SK-N-SH treated with all-trans-retinoic acid at 6 μM for 48 hours (cell line): ENCODE results near the gene CNTFR.

Source experiments
- ARNTL ChIP-seq: fragments of 450-650 bp; formaldehyde crosslinking; IDR thresholded peaks from 2 replicates; pipeline ENCODE4 v1.5.0; 2020; ENCODE audit warnings: low read depth, mild to moderate bottlenecking, moderate library complexity, borderline replicate concordance
- CREB5 ChIP-seq: fragments of 250-450 bp; sonication (Bioruptor Pico); IDR thresholded peaks from 2 replicates; pipeline ENCODE4 v1.5.1; 2020; ENCODE audit warnings: low read depth, mild to moderate bottlenecking, moderate library complexity
- OSR1 ChIP-seq: fragments of 250-450 bp; sonication (Bioruptor Pico); IDR thresholded peaks from 2 replicates; pipeline ENCODE4 v1.8.0; 2022; ENCODE audit warnings: moderate library complexity, mild to moderate bottlenecking, inconsistent platforms
- POU6F1 ChIP-seq: fragments of 250-450 bp; sonication (Bioruptor Pico); IDR thresholded peaks from 2 replicates; pipeline ENCODE4 v1.8.0; 2021; ENCODE audit warnings: low read depth, mild to moderate bottlenecking, moderate library complexity, borderline replicate concordance
- PPARA ChIP-seq: fragments of 250-450 bp; sonication (Bioruptor Pico); IDR thresholded peaks from 2 replicates; pipeline ENCODE4 v1.5.0; 2020; ENCODE audit warnings: mild to moderate bottlenecking, borderline replicate concordance
- TCF4 ChIP-seq: fragments of 250-450 bp; sonication (Bioruptor Pico); IDR thresholded peaks from 2 replicates; pipeline ENCODE4 v1.8.0; 2021; ENCODE audit warnings: mild to moderate bottlenecking, moderate library complexity, borderline replicate concordance
- ZFP30 ChIP-seq: fragments of 450-650 bp; formaldehyde crosslinking; IDR thresholded peaks from 2 replicates; pipeline ENCODE4 v1.5.0; 2022; ENCODE audit warnings: mild to moderate bottlenecking, moderate library complexity
- TF ChIP-seq, protein P1 (sequence below): fragments of 250-450 bp; sonication (Bioruptor Pico); IDR thresholded peaks from 2 replicates; pipeline ENCODE4 v1.8.0; 2020; ENCODE audit warnings: mild to moderate bottlenecking, moderate library complexity, borderline replicate concordance
- TF ChIP-seq, protein P2 (sequence below): fragments of 250-450 bp; sonication (Bioruptor Pico); IDR thresholded peaks from 2 replicates; pipeline ENCODE4 v1.5.1; 2021; ENCODE audit warnings: mild to moderate bottlenecking, moderate library complexity

DNA sequence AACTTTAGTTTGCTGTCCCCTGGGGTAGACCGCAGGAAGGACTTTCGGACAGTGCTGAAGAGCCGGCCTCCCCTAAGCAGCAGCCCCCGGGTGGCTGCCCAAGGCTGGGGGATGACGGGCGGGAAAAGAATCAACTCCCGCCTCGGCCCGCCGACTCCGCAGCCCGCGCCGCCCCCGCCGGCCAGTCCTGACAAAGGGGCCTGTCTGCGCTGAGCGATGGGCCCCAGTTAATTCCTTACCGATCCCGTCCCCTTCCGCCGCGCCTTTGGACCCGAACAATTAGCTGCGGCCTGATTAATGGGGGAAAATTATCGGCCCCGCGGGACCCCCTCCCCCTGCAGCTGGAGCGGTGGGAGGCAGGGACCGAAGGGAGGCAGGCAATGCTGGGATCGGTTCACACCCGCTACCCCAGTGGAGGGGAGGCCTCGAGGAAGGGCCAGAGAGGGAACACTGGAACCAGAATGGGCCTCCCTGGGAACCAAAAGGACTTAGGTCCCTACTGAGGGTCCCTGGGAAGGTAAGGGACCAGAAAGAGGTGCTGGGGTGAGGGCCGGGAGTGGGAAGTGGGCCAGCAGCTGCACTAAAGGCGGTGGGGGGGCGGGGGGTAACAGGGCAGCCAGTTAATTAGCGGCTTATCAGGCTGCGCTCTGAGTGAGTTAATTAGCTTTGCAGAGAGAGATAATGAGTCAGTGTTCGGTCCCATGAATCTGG, 35.1 kb upstream of the CNTFR start:
- TF ChIP-seq TCF4 (CRISPR knock-in tag) = no peak
- no peak for TF ChIP-seq ZFP30
- no peak for TF ChIP-seq PPARA (CRISPR knock-in tag)
- TF ChIP-seq ARNTL (CRISPR knock-in tag) = no peak
- TF ChIP-seq, protein P1, sequence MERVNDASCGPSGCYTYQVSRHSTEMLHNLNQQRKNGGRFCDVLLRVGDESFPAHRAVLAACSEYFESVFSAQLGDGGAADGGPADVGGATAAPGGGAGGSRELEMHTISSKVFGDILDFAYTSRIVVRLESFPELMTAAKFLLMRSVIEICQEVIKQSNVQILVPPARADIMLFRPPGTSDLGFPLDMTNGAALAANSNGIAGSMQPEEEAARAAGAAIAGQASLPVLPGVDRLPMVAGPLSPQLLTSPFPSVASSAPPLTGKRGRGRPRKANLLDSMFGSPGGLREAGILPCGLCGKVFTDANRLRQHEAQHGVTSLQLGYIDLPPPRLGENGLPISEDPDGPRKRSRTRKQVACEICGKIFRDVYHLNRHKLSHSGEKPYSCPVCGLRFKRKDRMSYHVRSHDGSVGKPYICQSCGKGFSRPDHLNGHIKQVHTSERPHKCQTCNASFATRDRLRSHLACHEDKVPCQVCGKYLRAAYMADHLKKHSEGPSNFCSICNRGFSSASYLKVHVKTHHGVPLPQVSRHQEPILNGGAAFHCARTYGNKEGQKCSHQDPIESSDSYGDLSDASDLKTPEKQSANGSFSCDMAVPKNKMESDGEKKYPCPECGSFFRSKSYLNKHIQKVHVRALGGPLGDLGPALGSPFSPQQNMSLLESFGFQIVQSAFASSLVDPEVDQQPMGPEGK (CRISPR knock-in tag) = no peak
- TF ChIP-seq POU6F1 (CRISPR knock-in tag) = no peak
- no peak for TF ChIP-seq OSR1
- TF ChIP-seq, protein P2, sequence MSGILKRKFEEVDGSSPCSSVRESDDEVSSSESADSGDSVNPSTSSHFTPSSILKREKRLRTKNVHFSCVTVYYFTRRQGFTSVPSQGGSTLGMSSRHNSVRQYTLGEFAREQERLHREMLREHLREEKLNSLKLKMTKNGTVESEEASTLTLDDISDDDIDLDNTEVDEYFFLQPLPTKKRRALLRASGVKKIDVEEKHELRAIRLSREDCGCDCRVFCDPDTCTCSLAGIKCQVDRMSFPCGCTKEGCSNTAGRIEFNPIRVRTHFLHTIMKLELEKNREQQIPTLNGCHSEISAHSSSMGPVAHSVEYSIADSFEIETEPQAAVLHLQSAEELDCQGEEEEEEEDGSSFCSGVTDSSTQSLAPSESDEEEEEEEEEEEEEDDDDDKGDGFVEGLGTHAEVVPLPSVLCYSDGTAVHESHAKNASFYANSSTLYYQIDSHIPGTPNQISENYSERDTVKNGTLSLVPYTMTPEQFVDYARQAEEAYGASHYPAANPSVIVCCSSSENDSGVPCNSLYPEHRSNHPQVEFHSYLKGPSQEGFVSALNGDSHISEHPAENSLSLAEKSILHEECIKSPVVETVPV (CRISPR knock-in tag) = no peak
- no peak for TF ChIP-seq CREB5
